HepG2 (cell line): Measurements from ENCODE around the gene HMGB3. TPM values are rescaled to one million over a fixed set of nuclear protein-coding genes. Genes with fewer than 3 reads are reported as not detected.

ENCODE experiments used
- ATAC-seq: fragments of 200-7000 bp; cut with Tn5 transposase; 3 replicates; pipeline ENCODE4 v1.9.1; 2020; ENCODE audit warnings: mild to moderate bottlenecking, moderate library complexity
- BruUV-seq: library from RNA; stranded (reverse); fragments of 400-500 nt; replicated peaks from 2 replicates; lab custom pipeline; 2021; lab: Mats Ljungman, UMichigan
- CTCF ChIA-PET: fragments of 300-600 bp; formaldehyde crosslinking; extraction: SDS; loops from one replicate; lab custom pipeline; 2021; ENCODE audit warnings: low total read pairs, inconsistent platforms, low intra/inter-chr PET ratio; lab: Yijun Ruan, JAX
- POLR2A ChIA-PET: fragments of 350-600 bp; sonication (Branson Sonifier 250); formaldehyde crosslinking; loops from one replicate; lab custom pipeline; 2020; ENCODE audit warnings: antibody characterized with exemption, inconsistent platforms; lab: Yijun Ruan, JAX
- DNase-seq: peaks from one replicate; pipeline ENCODE4 v3.0.0-alpha.2; 2015; ENCODE audit warnings: low spot score
- FAIRE-seq: peaks from 3 replicates; lab custom pipeline; 2011; peaks lifted over from hg19 to GRCh38; lab: Jason Lieb, UNC
- H2AFZ ChIP-seq: one replicate; pipeline ENCODE4 v1.6.1; 2011; ENCODE audit warnings: low read length, inconsistent platforms
- H3K27ac ChIP-seq: fragments of 300-600 bp; 3 replicates; pipeline ENCODE4 v1.8.0; 2011; ENCODE audit warnings: mixed run types, mild to moderate bottlenecking, mixed read lengths, low read length, inconsistent platforms; ENCODE audit not compliant: insufficient read depth; ENCODE audit errors: extremely low read length
- H3K27me3 ChIP-seq, 2 experiments: fragments of 200-600 bp in 1 of 2; 2 replicates in 1 of 2; 3 replicates in 1 of 2; pipeline versions ENCODE4 v1.6.0 to v1.8.0; 2011; ENCODE audit warnings: low read length in 2 of 2, mild to moderate bottlenecking in 2 of 2, moderate library complexity in 2 of 2, inconsistent platforms in 1 of 2; ENCODE audit not compliant: insufficient read depth in 2 of 2, control insufficient read depth in 1 of 2
- H3K36me3 ChIP-seq, 2 experiments: fragments of 200-600 bp in 1 of 2; replicated peaks in 1 of 2; 2 replicates in 1 of 2; 3 replicates in 1 of 2; pipeline versions ENCODE4 v1.5.1 to v1.8.0; 2011; ENCODE audit warnings: low read length in 2 of 2, inconsistent platforms in 1 of 2; ENCODE audit not compliant: insufficient read depth in 2 of 2, control insufficient read depth in 1 of 2
- H3K4me1 ChIP-seq: 2 replicates; pipeline ENCODE4 v1.5.1; 2012; ENCODE audit warnings: low read length, inconsistent platforms; ENCODE audit not compliant: insufficient read depth
- H3K4me2 ChIP-seq: 2 replicates; pipeline ENCODE4 v1.6.0; 2011; ENCODE audit warnings: low read depth, low read length, inconsistent platforms
- H3K4me3 ChIP-seq, 3 experiments: fragments of 200-600 bp in 1 of 3; sonication (generic), shearing (Covaris generic) in 1 of 3; replicated peaks in 1 of 3; 2 replicates each; pipeline ENCODE4 v1.5.1; 2011 to 2016; ENCODE audit warnings: low read length in 3 of 3, inconsistent platforms in 2 of 3, low read depth in 2 of 3, mild to moderate bottlenecking in 2 of 3, control low read depth in 1 of 3, mixed read lengths in 1 of 3; ENCODE audit not compliant: insufficient read depth in 1 of 3
- H3K79me2 ChIP-seq: one replicate; pipeline ENCODE4 v1.6.1; 2011; ENCODE audit warnings: low read length, inconsistent platforms; ENCODE audit not compliant: insufficient read depth
- H3K9ac ChIP-seq: 2 replicates; pipeline ENCODE4 v1.6.0; 2011; ENCODE audit warnings: mild to moderate bottlenecking, low read depth, low read length, inconsistent platforms; ENCODE audit not compliant: insufficient read depth
- H3K9me3 ChIP-seq: 2 replicates; pipeline ENCODE4 v1.5.1; 2012; ENCODE audit warnings: mild to moderate bottlenecking, low read length
- H4K20me1 ChIP-seq: 2 replicates; pipeline ENCODE4 v1.6.0; 2011; ENCODE audit warnings: inconsistent platforms, mild to moderate bottlenecking, low read length, moderate library complexity; ENCODE audit not compliant: insufficient read depth
- ADNP ChIP-seq: sonication (generic); formaldehyde crosslinking; IDR thresholded peaks from 2 replicates; pipeline ENCODE4 v1.4.0; 2020; ENCODE audit warnings: missing genetic modification reagents
- MAFK ChIP-seq, 2 experiments: IDR thresholded peaks in 1 of 2; conservative IDR thresholded peaks in 1 of 2; 2 replicates each; pipeline ENCODE4 v1.6.1; 2011; ENCODE audit warnings: improper control_type of control experiment in 2 of 2, low read length in 2 of 2
- POGZ ChIP-seq: sonication (generic); formaldehyde crosslinking; IDR thresholded peaks from 2 replicates; pipeline ENCODE4 v1.4.0; 2020; ENCODE audit warnings: mild to moderate bottlenecking, missing genetic modification reagents
- ZBED4 ChIP-seq: sonication (generic); formaldehyde crosslinking; IDR thresholded peaks from 2 replicates; pipeline ENCODE4 v1.4.0; 2020; ENCODE audit warnings: missing genetic modification reagents, borderline replicate concordance
- ZNF576 ChIP-seq: sonication (generic); formaldehyde crosslinking; IDR thresholded peaks from 2 replicates; pipeline ENCODE4 v1.4.0; 2020; ENCODE audit warnings: mild to moderate bottlenecking, missing genetic modification reagents
- ZNF674 ChIP-seq: sonication (generic); formaldehyde crosslinking; IDR thresholded peaks from 2 replicates; pipeline ENCODE4 v1.5.0; 2020; ENCODE audit warnings: low read depth, mild to moderate bottlenecking, missing genetic modification reagents
- in situ Hi-C: cut with HindIII; loops from 2 replicates; pipeline ENCODE4 v1.10.0; 2017; ENCODE audit warnings: low pct_unique_long_range_greater_than_20kb; ENCODE audit not compliant: extremely low pct_ligation_motif_present
- intact Hi-C: fragments of 100-400 bp; cut with micrococcal nuclease; formaldehyde crosslinking; loops from one replicate; pipeline ENCODE4 v1.10.0; 2022; ENCODE audit not compliant: unreplicated experiment
- polyA plus RNA-seq, 8 experiments: library from polyadenylated mRNA; depleted of rRNA in 3 of 8; stranded (reverse) in 7 of 8; unstranded in 1 of 8; fragments of >200 nt; fragmentation: Illumina TruSeq in 4 of 8; extraction: Trizol in 4 of 8; gene quantifications; 2 replicates each; pipeline versions ENCODE4 v1.2.1 to v1.2.3, GENCODE V29; 2011 to 2016; ENCODE audit warnings: low read depth in 4 of 8, missing spikeins in 1 of 8, mixed read lengths in 1 of 8; ENCODE audit not compliant: insufficient read depth in 1 of 8
- total RNA-seq, 5 experiments: library from RNA; depleted of rRNA; stranded (reverse); fragments of >200 nt; fragmentation: Illumina TruSeq; extraction: Trizol; gene quantifications; 2 replicates each; pipeline ENCODE4 v1.2.3, GENCODE V29; 2016; ENCODE audit warnings: low read depth in 1 of 5

HMGB3 gene
- total and polyA plus RNA-seq, 2 of the 13 experiments (the other 11 are each of a cell fraction or from before 2014, with no cell fraction given): 8.5 to 87.1 TPM

GRCh38 chrX:151019856-151020255 lies 36.7 kb downstream of the HMGB3 start (continued):
- no peak for TF ChIP-seq ZBED4 (CRISPR knock-in tag)
- no peak for TF ChIP-seq MAFK (conservative IDR thresholded peaks at IDR 0.05 in 1 of 2, IDR thresholded peaks at IDR 0.05 in 1 of 2; ENCODE audit: low read length in 2 of 2)
- no peak for TF ChIP-seq ZNF674 (CRISPR knock-in tag)

- Histone ChIP-seq H4K20me1 (no peaks in the 10 kb centered on the region), H3K27me3 (no peaks in the 10 kb centered on the region), H3K36me3 (no peaks in the 10 kb centered on the region), H3K4me3 (no peak overlapping the region), H3K27ac (no peak overlapping the region), H3K79me2 (no peaks in the 10 kb centered on the region), H3K9me3 (no peaks in the 10 kb centered on the region), H3K4me2 (no peak overlapping the region), H3K9ac (no peak overlapping the region), H2AFZ (no peak overlapping the region), H3K4me1 (no peaks in the 10 kb centered on the region)
- intact Hi-C loops (no loop called here), in situ Hi-C loops (no loop called here)
- FAIRE-seq: no peak
- ChIA-PET CTCF (no interaction called here), POLR2A (no interaction called here)
- no TSS peak for BruUV-seq
- no peak for DNase-seq
- TF ChIP-seq POGZ (CRISPR knock-in tag): no peak
- no peak for TF ChIP-seq ADNP (CRISPR knock-in tag)
- no peak for TF ChIP-seq ZNF576 (CRISPR knock-in tag)
- no peak for ATAC-seq
Observed at GRCh38 chrX:151030845-151031244, 47.7 kb downstream of the HMGB3 start.
